ENCODE measurements around the gene TULP1. TPM values are rescaled to one million over a fixed set of nuclear protein-coding genes. Genes with fewer than 3 reads are reported as not detected.

The TULP1 gene
- total RNA-seq, 4 donors from 2014 or later: 0.60 TPM; not detected in 3

- peak; percentile 96 to 100 (median 97) for TF ChIP-seq CTCF (IDR thresholded peaks at IDR 0.05)
- peak in 1 of 2 donors; percentile 44 for TF ChIP-seq EP300 (IDR thresholded peaks at IDR 0.05)
- peak in 1 of 2 donors; percentile 14 for TF ChIP-seq POLR2A (IDR thresholded peaks at IDR 0.05)
Observed at GRCh38 chr6:35522660-35523658, 10.3 kb upstream of the TULP1 start.

GRCh38 chr6:35522151-35522550 is 9.5 kb upstream of the TULP1 start:
- H3K9me3 ChIP-seq: no peaks in the 10 kb centered on the region
- H3K36me3 ChIP-seq: no peaks in the 10 kb centered on the region
- TF ChIP-seq EP300 (IDR thresholded peaks at IDR 0.05): no peak
- no peak for TF ChIP-seq POLR2A (IDR thresholded peaks at IDR 0.05)
- TF ChIP-seq CTCF (IDR thresholded peaks at IDR 0.05): no peak
- no peak for DNase-seq (ENCODE audit: low spot score in 2 of 2)
- H3K4me3 ChIP-seq: no peak overlapping the region
- WGBS, 2 donors: 68 to 70% methylated on average over 12 of the region's 12 CpGs
- H3K27ac ChIP-seq: no peak overlapping the region
- H3K4me1 ChIP-seq: peaks cover 0 to 9% (median 0%) of the 10 kb centered on the region in 4 donors
- H3K27me3 ChIP-seq: no peaks in the 10 kb centered on the region

More at GRCh38 chr6:35522660-35523658, 10.3 kb upstream of the TULP1 start:
- WGBS, 2 donors: 33 to 35% methylated on average over 31 of the region's 32 CpGs
- H3K27me3 ChIP-seq: no peaks in the 10 kb centered on the region
- no peaks in the 10 kb centered on the region for H3K9me3 ChIP-seq
- H3K4me3 ChIP-seq: peak overlapping the region in 1 of 4 donors; percentile 36
- peak overlapping the region in 1 of 4 donors; percentile 34 for H3K27ac ChIP-seq
- peaks cover 0 to 9% (median 0%) of the 10 kb centered on the region in 4 donors for H3K4me1 ChIP-seq
- DNase-seq (ENCODE audit: low spot score in 2 of 2): peak; percentile 57 to 74
- H3K36me3 ChIP-seq: no peaks in the 10 kb centered on the region

- no peak for DNase-seq (ENCODE audit: low spot score in 2 of 2)
- TF ChIP-seq EP300 (IDR thresholded peaks at IDR 0.05) (no peak), CTCF (IDR thresholded peaks at IDR 0.05) (no peak), POLR2A (IDR thresholded peaks at IDR 0.05) (no peak)
- WGBS, 2 donors: 85 to 91% methylated on average over 2 to 4 of the region's 4 CpGs
- Histone ChIP-seq H3K36me3 (no peaks in the 10 kb centered on the region), H3K4me3 (no peak overlapping the region), H3K27me3 (no peaks in the 10 kb centered on the region), H3K9me3 (no peaks in the 10 kb centered on the region), H3K27ac (no peak overlapping the region), H3K4me1 (peaks cover 0 to 9% (median 0%) of the 10 kb centered on the region in 4 donors)
Observed at GRCh38 chr6:35521235-35521634, 8.5 kb upstream of the TULP1 start.

- H3K4me3 ChIP-seq: no peak overlapping the region
- H3K9me3 ChIP-seq: no peaks in the 10 kb centered on the region
- DNase-seq (ENCODE audit: low spot score in 2 of 2): no peak
- no peaks in the 10 kb centered on the region for H3K27me3 ChIP-seq
- 84 to 86% methylated on average over 9 of the region's 9 CpGs for WGBS, 2 donors
- peaks cover 0 to 9% (median 0%) of the 10 kb centered on the region in 4 donors for H3K4me1 ChIP-seq
- no peaks in the 10 kb centered on the region for H3K36me3 ChIP-seq
- TF ChIP-seq CTCF (IDR thresholded peaks at IDR 0.05) (no peak), POLR2A (IDR thresholded peaks at IDR 0.05) (no peak), EP300 (IDR thresholded peaks at IDR 0.05) (no peak)
- no peak overlapping the region for H3K27ac ChIP-seq
Observed at GRCh38 chr6:35519313-35520015, 6.8 kb upstream of the TULP1 start.
